GM21528 (cell line): ENCODE data around the gene HIF3A.
"Not testable (repeated sequence)": the region's sequence is repeated elsewhere in the genome, so short reads cannot be mapped to it uniquely, and the experiment has no call there.

Source experiments
- ATAC-seq: cut with Tn5 transposase; IDR thresholded peaks from one replicate; pipeline ENCODE4 v1.9.1; 2021; ENCODE audit warnings: mild to moderate bottlenecking, moderate library complexity; ENCODE audit not compliant: unreplicated experiment, low FRiP score

The HIF3A gene

DNA sequence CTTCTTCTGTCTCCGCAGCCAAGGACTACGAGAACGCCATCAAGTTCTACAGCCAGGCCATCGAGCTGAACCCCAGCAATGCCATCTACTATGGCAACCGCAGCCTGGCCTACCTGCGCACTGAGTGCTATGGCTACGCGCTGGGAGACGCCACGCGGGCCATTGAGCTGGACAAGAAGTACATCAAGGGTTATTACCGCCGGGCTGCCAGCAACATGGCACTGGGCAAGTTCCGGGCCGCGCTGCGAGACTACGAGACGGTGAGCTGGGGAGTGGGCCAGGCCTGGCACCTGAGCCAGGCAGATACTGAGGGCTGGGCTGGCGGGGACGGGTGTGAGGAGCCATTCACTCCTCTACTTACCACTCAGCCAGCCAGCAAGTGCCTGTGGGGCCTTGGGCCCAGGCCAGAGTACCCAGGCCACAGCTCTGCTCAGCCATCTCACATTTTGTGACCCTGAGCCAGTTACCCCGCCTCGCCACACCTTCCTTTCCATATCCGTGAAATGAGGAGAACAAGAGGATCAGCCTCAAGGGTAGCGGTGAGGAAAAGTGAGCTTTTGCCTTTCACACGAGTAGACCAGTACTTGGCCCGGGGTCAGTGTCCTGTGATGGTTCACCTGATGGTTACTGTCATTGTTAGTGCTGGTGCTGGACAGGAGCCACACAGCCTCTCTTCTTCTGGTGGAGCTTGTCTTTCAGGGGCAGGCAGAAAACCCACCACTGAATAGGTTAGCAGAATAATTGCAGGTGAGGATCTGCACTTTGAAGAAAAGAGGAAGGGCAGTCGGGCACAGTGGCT is 57.1 kb downstream of the HIF3A start:
- ATAC-seq: no peak

DNA sequence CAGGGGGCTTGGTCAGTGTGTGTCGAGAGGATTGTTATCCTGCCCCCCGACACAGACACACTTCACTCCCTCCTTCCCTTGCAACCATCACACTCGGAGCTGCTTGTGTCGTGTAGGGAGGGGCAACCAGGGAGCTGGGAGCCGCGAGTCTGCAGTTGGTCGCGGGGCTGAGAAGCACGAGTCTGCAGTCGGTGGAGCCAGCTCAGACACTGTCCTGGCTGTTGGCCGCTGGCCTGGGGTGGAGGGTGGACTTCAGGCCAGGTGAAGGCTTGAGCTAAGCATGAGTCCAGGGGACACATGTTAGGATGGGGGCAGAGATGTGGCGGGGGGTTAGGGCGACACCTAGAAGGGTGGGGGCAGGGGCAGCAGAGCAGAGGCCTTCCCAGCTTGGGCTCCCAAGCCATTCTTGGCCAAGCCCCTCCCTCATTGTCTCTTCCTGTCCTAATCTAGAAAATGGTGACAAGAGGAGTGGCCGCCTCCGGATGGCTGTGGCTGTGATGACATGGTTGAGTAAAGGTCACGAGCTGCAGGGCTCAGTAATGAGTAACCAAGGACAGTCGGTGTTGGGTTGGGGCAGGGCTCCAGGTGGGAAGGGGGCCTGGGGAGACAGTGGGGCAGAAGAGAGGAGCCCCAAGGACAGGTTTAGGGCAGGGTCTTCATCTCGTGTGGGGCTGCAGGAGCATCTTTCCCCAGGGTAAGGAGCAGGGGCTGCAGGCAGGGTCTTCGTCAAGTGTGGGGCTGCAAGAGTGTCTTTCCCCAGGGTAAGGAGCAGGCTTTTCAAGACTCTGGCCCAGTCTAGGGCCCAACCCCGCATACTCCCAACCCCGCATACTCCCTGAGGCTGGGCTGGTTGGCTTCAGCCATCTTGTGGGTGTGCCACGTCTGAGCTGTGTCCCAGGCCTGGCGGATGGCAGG is 58.6 kb downstream of the HIF3A start:
- ATAC-seq: no peak

DNA sequence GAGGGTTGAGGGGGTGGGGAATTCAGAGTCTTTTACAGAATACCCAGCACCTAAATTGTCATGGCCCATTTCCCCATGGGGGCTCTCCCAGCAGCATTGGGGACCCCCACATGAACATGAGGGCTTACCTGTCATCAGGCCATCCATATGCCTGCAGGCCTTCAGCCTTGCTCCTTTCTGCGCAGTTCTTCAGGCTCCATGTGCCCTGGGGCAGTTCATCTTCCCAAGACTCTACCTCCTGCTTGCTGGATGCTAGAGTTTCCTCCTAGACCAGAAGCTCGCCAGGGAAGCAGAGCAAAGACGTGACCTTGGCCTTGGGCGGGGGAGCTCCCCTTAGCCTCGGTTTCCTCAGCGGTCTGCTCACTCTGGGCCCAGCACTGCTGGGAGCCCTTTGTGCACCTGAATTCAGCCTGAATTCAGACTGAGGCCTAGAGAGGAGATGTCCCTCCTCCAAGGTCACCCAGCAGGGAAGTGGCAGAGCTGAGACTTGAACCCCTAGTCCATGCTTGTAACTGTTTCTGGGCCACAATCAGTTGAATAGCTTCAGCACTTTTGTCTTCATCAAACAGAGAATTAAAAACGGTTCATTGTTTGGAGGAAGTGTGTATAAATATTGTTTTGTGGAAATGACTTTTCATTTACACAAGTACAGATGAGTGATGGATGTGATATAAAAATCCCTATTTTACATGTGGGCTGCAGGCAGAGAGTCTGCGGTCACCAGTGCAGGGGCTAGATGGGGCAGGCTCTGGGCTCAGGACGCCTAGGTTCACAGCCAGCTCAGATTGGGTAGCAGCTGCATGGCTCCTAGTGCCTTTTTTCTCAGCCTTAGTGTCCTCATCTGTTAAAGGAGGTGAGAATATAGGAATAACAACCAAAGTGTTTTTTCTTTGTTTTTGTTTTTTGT is 59.6 kb downstream of the HIF3A start:
- no peak for ATAC-seq

DNA sequence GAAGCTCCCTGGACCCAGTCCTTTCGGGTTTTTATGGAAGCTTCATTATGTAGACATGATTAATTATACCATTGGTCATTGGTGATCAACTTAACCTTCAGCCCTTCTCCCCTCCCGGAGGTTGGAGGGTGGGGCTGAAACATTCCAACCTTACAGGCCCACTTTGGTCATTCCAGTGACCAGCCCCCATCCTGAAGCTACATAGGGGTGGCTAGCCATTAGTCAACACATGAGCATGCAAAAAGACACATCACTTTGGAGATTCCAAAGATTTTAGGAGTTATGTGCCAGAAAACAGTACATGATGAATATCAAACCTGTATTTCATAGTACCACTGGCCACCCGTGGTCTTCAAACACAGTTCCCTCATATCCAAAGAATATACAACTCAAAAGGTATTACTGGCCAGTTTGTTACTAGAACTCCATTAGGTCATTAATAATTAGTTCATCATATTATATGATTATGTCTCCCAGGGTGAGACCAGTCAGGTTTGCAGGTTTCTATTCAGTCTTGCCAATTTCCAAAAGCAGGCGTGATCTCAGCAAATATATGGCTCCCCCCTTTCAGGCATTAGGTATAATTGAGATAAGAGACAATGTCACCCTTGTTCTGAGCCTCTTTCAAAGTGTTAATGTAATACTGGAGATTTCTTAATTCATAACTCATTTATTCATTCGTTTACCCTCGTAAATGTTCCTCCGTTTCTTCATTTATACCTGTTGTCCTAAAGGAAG is 61.2 kb downstream of the HIF3A start:
- no peak for ATAC-seq

DNA sequence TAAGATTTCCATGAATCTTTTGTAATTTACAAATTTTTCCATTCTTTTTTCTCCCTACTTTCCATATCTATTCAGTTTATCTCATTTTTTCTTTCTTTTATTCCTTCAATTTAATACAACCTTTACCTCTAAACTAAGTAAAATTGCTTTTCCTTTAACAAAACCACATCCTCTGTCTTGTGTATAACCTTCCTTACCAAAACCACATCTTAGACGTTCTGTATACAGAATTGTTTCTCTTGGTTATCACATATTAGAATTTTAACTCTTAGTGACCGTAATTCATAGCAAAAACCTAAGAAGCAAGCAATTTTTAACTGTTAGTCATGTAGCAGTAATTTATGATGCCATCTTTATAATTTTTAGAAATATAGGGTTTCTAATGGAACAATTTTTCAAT is 65.1 kb downstream of the HIF3A start:
- ATAC-seq: no peak

DNA sequence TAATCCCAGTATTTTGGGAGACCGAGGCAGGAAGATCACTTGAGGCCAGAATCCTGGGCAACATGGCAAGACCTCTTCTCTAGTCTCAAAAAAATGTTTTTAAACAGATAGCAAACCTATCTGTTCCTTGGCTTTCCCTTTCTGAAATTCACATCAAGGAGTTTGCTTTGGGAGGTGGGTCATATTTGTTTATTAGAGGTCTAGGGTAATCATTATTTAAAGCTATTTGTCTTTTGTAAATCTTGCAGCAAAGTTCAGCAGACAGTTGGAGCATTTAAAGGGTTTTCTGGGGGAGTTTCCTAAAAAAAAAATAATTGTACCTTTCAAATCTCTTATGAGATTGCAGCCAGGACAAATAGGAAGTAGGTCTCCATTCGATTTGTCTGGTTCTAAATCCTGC is 67.5 kb downstream of the HIF3A start:
- ATAC-seq: no peak

DNA sequence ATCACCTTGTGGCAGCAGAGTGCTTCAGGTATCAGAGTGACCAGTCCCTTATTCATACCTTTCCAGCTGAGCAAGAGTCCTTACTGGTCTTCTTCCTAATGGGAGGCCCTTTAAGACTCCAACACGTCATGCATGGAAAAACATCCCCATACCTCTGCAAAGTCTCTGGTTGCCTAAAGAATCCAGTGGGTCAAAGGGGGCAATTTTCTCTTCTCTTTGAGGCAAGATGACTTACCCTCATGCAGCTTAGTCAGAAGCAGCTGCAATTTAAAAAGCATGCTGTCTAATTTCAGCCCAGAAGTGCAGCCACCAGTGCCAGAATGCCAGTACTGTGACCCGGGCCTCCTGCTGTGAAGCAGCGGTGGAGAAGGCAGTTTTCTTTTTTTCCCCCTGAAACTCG is 68.7 kb downstream of the HIF3A start:
- ATAC-seq: no peak

DNA sequence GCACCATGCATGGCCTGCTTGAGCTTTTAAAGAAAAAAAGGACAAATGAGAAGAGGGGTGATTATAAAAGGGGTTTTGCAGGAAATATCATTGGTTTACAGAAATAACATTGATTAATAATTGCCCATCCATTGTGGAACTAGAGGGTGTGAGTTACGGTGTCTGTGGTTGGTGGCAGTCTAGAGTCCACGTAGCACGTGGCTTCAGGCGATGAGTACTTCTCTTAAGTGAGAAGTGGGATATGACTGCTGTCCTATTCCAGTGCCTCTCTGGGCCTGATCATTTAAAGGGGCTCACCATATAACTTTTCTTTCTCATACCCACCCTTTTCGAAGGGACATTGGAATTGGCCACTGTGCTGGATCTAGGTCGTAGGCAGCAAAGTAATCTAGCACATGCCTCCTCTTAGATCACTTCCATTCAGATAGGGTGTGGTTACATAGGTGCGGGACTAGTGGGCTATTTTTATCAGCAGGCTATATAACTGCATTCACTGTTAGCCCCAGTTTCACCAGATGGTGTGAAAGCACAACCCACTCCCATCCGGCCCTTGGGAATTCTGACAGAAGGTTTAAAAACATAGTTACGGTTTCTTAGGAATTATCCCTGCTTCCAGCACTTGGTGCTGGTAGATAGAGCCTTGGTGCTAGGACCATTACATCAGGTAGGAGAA is 69.9 kb downstream of the HIF3A start:
- no peak for ATAC-seq

DNA sequence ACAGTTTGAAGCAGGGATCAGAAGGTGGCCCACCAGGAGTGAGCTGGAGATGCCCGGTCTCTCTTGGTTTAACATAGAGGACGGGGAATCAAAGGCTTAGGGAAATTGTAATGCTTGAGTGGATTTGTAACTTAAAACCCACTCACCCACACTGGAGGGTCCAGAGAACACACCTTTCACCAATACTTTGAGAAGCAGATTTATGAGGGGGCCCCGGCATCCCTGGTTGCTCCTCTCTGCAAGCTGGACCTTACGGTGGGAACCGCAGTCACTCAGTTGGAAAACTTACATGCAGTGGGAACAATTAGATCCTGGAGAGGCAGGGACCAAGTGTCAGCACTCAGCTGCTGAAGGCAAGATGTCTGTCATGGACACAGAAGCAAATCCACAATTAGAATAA is 70.6 kb downstream of the HIF3A start:
- no peak for ATAC-seq

DNA sequence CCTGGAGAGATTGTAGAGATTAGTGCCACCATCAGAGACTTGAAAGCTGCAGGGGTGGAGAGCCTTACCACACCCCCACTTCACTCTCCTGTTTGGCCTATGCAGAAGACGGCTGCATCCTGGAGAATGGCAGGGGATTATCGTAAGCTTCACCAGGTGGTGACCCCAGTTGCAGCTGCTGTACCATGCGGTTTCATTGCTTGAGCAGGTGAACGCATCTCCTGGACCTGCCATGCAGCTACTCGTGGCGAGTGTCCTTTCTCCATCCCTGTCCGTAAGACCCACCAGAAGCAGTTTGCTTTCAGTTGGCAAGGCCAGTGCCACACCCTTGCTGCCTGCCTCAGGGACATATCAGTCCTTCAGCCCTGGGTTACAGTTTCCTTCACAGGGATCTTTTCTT is 71.3 kb downstream of the HIF3A start:
- ATAC-seq: no peak

DNA sequence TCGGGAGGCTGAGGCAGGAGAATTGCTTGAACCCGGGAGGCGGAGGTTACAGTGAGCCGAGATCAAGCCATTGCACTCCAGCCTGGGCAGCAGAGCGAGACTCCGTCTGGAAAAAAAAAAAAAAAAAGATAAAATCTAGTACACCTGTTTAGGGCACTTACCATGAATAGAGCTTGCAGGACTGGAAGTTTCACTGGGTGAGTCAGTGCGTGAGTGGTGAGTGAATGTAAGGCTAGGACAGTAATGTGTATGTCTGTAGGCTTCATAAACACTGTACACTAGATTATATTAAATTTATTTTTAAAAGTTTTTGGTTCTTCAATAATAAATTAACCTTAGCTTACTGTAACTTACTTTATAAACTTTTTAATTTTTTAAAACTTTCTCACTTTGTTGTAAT is 73.0 kb downstream of the HIF3A start:
- no peak for ATAC-seq

DNA sequence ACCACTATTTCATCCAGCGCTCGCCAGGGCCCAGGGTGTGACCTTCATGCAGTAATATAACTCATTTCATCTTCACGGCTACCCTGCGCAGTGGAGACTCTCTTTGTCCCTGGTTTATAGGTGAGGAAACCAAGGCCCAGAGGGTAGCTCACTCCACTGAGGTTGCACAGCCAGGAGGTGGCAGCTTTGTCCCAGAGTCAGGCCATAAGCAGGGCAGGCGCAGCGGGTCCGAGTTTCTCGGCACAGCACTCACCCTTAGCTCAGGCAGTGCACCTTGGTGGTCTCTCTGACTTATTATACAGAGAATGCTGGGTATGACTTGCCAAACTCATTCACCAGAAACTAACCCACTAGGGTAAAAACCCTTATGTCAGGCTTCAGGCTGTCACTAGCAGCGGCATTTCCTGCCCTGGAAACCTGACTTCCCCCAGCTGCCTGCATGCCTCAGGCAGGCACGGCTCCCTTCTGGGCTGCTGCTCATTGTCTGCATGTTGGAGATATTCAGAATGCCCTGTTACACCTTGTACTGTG is 74.6 kb downstream of the HIF3A start:
- no peak for ATAC-seq

DNA sequence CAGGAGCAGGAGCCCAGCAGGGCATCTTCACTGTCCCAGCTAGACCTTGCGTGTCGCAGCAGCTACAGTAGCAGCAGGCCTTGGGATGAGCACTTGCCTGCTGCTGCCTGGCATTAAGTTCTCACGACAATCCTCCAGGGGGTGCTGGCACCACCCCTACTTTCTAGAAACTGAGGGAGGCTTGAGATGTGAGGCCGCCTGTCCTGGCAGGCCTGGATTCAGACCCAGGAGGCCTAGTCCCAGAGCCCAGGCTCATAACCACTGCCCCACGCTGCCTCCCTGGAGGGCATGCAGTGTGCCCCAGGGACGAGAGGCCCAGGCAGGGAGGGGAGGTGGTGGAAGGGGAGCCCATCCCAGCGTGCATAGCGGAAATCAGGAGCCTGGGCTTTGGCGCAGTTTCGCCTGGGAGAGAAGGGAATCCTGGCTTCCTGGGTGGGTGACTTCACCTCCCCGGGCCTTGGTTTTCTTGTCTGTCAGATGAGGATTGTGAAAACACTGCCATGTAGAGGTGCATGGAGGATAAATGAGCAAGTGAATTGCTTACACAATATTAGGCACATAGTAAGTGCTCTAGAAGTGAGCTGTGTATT is 76.2 kb downstream of the HIF3A start:
- no peak for ATAC-seq

DNA sequence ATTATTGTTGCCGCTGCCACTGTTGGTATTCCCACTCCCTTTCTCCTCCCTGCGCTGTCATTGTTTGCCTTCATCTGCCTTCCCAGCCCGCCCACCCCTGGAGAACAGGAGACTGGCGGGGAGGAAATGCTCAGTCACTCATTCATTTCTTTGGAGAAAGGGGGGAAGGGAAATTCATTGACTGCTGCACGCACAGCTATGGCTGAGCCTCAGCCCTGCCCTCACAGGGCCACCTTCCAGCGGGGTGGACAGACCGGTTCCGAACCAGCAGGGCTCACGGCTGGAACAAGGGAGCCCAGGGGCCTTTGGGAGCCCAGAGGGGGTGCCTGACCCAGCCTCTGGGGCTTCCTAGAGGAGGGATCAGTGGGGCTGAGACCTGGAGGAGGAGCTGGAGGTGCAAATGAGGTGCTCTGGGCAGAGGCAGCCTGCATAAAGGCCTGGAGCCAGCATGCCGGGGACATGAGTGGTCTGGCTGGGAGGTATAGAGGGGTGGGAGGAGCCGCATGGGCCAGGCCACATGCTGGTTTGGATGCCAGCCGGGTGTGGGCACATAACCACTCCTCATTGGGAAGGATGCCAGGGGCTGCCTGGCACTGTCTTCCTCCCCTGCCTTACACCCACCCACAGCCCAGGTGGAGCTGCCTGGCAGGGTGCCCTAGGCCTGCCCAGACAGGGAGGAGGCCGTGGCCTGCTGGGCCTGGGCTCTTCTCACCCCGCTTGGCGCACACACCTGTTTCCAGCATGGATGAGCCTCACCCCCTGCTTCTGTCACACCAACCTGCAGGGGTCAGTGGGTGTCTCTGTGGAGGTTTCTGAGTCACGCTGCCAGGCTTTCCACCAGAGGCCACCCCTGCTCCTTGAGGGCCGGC is 76.9 kb downstream of the HIF3A start:
- no peak for ATAC-seq

DNA sequence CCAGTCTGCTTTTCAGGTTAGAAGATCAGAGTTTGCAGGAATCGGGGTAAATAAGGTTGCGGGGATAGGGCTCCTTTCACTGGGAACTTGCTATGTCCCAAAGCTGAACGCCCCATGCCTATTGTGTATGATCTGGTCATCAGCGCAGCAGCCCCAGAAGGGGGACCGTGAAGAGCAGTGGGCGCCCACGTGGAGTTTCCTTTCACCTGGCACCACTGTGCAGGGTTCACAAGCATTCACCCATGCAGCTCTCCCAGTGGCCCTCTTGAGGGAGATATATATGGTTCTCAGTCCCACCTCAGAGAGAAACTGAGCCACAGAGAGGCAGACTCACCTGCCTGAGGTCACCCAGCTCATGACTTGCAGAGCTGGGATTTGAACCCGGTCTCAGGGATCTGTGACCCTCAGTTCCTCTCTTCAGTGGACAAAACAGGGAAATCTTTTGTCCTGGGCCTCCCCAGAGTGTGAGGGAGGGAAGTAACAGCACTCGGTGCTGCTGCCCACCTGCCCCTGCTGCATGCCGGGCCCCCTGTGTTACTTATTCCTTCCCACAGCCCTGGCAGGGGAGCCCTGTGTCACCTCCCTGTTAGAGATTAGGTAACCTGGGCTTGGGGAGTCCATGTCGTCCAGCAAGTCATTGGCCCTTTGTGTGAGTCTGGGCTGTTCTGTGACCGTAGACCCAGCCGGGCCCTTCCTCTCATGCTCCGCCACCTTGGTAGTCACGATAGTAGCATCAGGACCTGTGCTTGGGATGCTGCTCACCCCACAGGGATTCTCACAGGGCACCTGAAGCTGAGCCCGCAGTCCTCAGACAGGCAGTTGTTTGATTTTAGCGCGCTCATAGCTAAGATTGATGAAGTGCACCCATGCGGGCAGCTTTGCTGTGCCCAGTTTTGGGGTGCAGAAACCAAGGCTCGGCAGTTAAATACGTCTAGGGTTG is 78.0 kb downstream of the HIF3A start:
- ATAC-seq: no peak

DNA sequence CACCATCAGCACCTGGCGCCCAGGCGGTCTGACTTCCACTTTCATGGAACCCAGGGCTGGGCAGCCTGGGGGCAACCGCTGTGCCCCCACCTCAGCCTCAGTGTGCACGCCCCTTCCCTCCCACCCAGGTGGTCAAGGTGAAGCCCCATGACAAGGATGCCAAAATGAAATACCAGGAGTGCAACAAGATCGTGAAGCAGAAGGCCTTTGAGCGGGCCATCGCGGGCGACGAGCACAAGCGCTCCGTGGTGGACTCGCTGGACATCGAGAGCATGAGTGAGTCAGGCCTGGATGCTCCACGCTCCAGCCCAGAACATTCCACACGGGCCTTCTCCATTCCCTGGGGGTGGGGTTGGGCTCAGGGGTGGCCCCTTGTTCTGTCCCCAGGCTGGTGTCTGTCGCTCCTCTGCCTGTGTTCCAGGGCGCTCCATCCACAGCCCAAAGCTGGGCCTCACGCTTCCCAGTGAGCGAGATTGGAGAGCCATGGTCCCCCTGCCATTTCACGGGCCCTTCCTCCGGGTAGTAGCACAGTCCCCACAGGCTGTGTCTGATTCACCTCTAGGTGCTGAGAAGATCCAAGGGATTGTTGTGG is 78.7 kb downstream of the HIF3A start:
- not testable (repeated sequence) for ATAC-seq
